HepG2 (cell line): ENCODE measurements around the gene TNFRSF25. TPM values are rescaled to one million over a fixed set of nuclear protein-coding genes. Genes with fewer than 3 reads are reported as not detected.
A peak's percentile ranks its signal among the peaks of the same experiment; 100 is the strongest.

Experiments
- ATF7 ChIP-seq, 2 experiments: fragments of 450-650 bp in 1 of 2; sonication (generic) in 1 of 2; formaldehyde crosslinking in 1 of 2; IDR thresholded peaks; 2 replicates each; pipeline versions ENCODE4 v1.4.0 to v1.6.1; 2016 to 2020; ENCODE audit warnings: antibody characterized with exemption in 1 of 2, mild to moderate bottlenecking in 1 of 2, missing genetic modification reagents in 1 of 2
- DRAP1 ChIP-seq: IDR thresholded peaks from 2 replicates; pipeline ENCODE4 v1.6.1; 2016; ENCODE audit warnings: missing genetic modification reagents, missing compliant biosample characterization
- ETV5 ChIP-seq: IDR thresholded peaks from 2 replicates; pipeline ENCODE4 v1.6.1; 2018; ENCODE audit warnings: missing biosample characterization, missing genetic modification reagents, inconsistent platforms, borderline replicate concordance
- HOXA5 ChIP-seq: sonication (generic); formaldehyde crosslinking; IDR thresholded peaks from 2 replicates; pipeline ENCODE4 v1.4.0; 2020; ENCODE audit warnings: missing genetic modification reagents
- JUND ChIP-seq: sonication (generic); formaldehyde crosslinking; IDR thresholded peaks from 2 replicates; pipeline ENCODE4 v1.8.0; 2022; ENCODE audit warnings: mild to moderate bottlenecking, missing genetic modification reagents
- KAT8 ChIP-seq: IDR thresholded peaks from 2 replicates; pipeline ENCODE4 v1.6.1; 2016; ENCODE audit warnings: missing genetic modification reagents, missing compliant biosample characterization
- MAF1 ChIP-seq: sonication (generic); formaldehyde crosslinking; IDR thresholded peaks from 2 replicates; pipeline ENCODE4 v1.5.0; 2020; ENCODE audit warnings: missing genetic modification reagents, borderline replicate concordance
- MYPOP ChIP-seq: sonication (generic); formaldehyde crosslinking; IDR thresholded peaks from 2 replicates; pipeline ENCODE4 v1.8.1; 2023; ENCODE audit warnings: mild to moderate bottlenecking, moderate library complexity, missing genetic modification reagents
- PLSCR1 ChIP-seq: sonication (generic); formaldehyde crosslinking; IDR thresholded peaks from 2 replicates; pipeline ENCODE4 v1.5.0; 2020; ENCODE audit warnings: missing genetic modification reagents, mild to moderate bottlenecking, borderline replicate concordance
- THRA ChIP-seq: sonication (generic); formaldehyde crosslinking; IDR thresholded peaks from 2 replicates; pipeline ENCODE4 v1.4.0; 2020; ENCODE audit warnings: missing genetic modification reagents, borderline replicate concordance
- ZBTB7B ChIP-seq: sonication (generic); formaldehyde crosslinking; IDR thresholded peaks from 2 replicates; pipeline ENCODE4 v1.4.0; 2020; ENCODE audit warnings: missing genetic modification reagents
- ZNF263 ChIP-seq: sonication (generic); formaldehyde crosslinking; IDR thresholded peaks from 2 replicates; pipeline ENCODE4 v1.4.0; 2020; ENCODE audit warnings: missing genetic modification reagents
- ZNF879 ChIP-seq: sonication (generic); formaldehyde crosslinking; IDR thresholded peaks from 2 replicates; pipeline ENCODE4 v1.8.1; 2023; ENCODE audit warnings: missing genetic modification reagents
- ZSCAN9 ChIP-seq: IDR thresholded peaks from 2 replicates; pipeline ENCODE4 v1.6.1; 2016; ENCODE audit warnings: borderline replicate concordance
- polyA plus RNA-seq, 8 experiments: library from polyadenylated mRNA; depleted of rRNA in 3 of 8; stranded (reverse) in 7 of 8; unstranded in 1 of 8; fragments of >200 nt; fragmentation: Illumina TruSeq in 4 of 8; extraction: Trizol in 4 of 8; gene quantifications; 2 replicates each; pipeline versions ENCODE4 v1.2.1 to v1.2.3, GENCODE V29; 2011 to 2016; ENCODE audit warnings: low read depth in 4 of 8, missing spikeins in 1 of 8, mixed read lengths in 1 of 8; ENCODE audit not compliant: insufficient read depth in 1 of 8
- total RNA-seq, 5 experiments: library from RNA; depleted of rRNA; stranded (reverse); fragments of >200 nt; fragmentation: Illumina TruSeq; extraction: Trizol; gene quantifications; 2 replicates each; pipeline ENCODE4 v1.2.3, GENCODE V29; 2016; ENCODE audit warnings: low read depth in 1 of 5
- TF ChIP-seq, protein P1 (sequence below): sonication (generic); formaldehyde crosslinking; IDR thresholded peaks from 2 replicates; pipeline ENCODE4 v1.8.0; 2022; ENCODE audit warnings: missing genetic modification reagents, mild to moderate bottlenecking, borderline replicate concordance
- TF ChIP-seq, protein P2 (sequence below): sonication (generic); formaldehyde crosslinking; IDR thresholded peaks from 2 replicates; pipeline ENCODE4 v1.8.0; 2022; ENCODE audit warnings: mild to moderate bottlenecking, missing genetic modification reagents, moderate library complexity
- TF ChIP-seq, protein P3 (sequence below): sonication (generic); formaldehyde crosslinking; IDR thresholded peaks from 2 replicates; pipeline ENCODE4 v1.4.0; 2020; ENCODE audit warnings: missing genetic modification reagents
- TF ChIP-seq, protein P4 (sequence below): IDR thresholded peaks from 2 replicates; pipeline ENCODE4 v1.6.1; 2016; ENCODE audit warnings: missing compliant biosample characterization, missing genetic modification reagents, borderline replicate concordance

The TNFRSF25 gene
- total and polyA plus RNA-seq, 2 of the 13 experiments (the other 11 are each of a cell fraction or from before 2014, with no cell fraction given): 1.4 to 1.5 TPM

DNA sequence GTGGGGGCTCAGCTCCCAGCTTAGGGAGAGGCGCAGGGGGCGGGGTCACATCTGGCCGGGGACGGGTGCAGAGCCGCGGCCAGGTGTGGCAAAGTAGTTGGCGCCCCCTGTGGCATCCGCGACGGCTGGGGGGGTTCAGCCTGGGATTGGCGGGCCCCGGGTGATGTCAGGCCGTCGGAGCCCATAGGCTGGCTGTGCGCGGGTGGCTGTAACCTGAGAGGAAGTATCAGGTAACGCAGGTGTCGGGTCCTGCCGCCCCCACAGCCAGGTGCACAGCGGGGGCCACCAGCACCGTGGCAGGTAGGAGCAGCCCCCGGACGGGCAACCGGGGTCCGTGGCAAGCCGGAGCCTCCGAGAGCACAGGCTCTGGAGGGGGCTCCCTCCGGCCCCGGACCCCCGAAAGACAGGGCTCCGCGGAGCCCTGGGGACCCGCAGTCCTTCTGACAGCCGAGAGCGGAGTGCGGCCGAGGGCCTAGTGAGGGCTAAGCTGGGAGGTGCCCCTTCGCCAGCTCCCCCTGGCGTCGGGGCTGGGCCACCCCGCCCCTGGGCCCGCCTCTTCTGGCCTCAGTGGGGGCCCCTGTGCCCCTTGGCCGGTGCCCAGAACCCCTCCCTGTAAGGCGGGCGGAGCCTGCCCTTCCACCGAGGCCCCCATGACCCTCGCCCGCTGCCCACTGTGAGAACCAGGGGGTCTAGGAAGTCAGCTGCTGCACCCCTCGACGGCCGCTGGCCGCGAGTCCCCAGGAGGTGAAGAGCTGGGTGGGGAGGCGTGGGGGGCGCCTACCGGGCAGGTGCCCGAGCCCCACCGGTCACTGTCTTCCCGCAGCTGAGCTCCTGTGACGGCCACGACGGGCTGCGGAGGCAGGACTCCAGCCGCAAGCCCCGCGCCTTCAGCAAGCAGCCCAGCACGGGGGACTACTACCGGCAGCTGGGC lies 17.9 kb downstream of the TNFRSF25 start (continued):
- no peak; the same call in 1 of the 2 replicates for TF ChIP-seq ETV5
- TF ChIP-seq, protein P1, sequence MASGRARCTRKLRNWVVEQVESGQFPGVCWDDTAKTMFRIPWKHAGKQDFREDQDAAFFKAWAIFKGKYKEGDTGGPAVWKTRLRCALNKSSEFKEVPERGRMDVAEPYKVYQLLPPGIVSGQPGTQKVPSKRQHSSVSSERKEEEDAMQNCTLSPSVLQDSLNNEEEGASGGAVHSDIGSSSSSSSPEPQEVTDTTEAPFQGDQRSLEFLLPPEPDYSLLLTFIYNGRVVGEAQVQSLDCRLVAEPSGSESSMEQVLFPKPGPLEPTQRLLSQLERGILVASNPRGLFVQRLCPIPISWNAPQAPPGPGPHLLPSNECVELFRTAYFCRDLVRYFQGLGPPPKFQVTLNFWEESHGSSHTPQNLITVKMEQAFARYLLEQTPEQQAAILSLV (CRISPR knock-in tag): peak; percentile 73; the same call in 1 of the 2 replicates
- TF ChIP-seq ZSCAN9 (CRISPR knock-in tag): peak; percentile 55; the same call in 1 of the 2 replicates
- no peak for TF ChIP-seq JUND
- TF ChIP-seq MAF1 (CRISPR knock-in tag): peak; percentile 7; the same call in 1 of the 2 replicates
- TF ChIP-seq ZBTB7B: peak; percentile 92
- peak; percentile 30; the same call in 1 of the 2 replicates for TF ChIP-seq ZNF263 (CRISPR knock-in tag)
- TF ChIP-seq, protein P2, sequence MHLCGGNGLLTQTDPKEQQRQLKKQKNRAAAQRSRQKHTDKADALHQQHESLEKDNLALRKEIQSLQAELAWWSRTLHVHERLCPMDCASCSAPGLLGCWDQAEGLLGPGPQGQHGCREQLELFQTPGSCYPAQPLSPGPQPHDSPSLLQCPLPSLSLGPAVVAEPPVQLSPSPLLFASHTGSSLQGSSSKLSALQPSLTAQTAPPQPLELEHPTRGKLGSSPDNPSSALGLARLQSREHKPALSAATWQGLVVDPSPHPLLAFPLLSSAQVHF: no peak
- TF ChIP-seq HOXA5 (CRISPR knock-in tag): peak; percentile 19; the same call in 1 of the 2 replicates
- TF ChIP-seq DRAP1 (CRISPR knock-in tag): peak; percentile 67; the same call in 1 of the 2 replicates
- 0 out of 2 replicates have a peak, but pooled peaks have one; percentile 37 for TF ChIP-seq MYPOP (CRISPR knock-in tag)
- no peak for TF ChIP-seq THRA (CRISPR knock-in tag)
- no peak; the same call in 1 of the 2 replicates for TF ChIP-seq ZNF879
- TF ChIP-seq, protein P3, sequence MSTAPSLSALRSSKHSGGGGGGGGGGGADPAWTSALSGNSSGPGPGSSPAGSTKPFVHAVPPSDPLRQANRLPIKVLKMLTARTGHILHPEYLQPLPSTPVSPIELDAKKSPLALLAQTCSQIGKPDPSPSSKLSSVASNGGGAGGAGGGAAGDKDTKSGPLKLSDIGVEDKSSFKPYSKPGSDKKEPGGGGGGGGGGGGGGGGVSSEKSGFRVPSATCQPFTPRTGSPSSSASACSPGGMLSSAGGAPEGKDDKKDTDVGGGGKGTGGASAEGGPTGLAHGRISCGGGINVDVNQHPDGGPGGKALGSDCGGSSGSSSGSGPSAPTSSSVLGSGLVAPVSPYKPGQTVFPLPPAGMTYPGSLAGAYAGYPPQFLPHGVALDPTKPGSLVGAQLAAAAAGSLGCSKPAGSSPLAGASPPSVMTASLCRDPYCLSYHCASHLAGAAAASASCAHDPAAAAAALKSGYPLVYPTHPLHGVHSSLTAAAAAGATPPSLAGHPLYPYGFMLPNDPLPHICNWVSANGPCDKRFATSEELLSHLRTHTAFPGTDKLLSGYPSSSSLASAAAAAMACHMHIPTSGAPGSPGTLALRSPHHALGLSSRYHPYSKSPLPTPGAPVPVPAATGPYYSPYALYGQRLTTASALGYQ (CRISPR knock-in tag): peak; percentile 69; the same call in 1 of the 2 replicates
- TF ChIP-seq, protein P4, sequence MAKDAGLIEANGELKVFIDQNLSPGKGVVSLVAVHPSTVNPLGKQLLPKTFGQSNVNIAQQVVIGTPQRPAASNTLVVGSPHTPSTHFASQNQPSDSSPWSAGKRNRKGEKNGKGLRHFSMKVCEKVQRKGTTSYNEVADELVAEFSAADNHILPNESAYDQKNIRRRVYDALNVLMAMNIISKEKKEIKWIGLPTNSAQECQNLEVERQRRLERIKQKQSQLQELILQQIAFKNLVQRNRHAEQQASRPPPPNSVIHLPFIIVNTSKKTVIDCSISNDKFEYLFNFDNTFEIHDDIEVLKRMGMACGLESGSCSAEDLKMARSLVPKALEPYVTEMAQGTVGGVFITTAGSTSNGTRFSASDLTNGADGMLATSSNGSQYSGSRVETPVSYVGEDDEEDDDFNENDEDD: peak; percentile 35; the same call in 1 of the 2 replicates
- 0 out of 2 replicates have a peak, but pooled peaks have one; percentile 23 for TF ChIP-seq PLSCR1 (CRISPR knock-in tag)
- no peak for TF ChIP-seq ATF7 (IDR thresholded peaks at IDR 0.05)
- TF ChIP-seq ATF7 (CRISPR knock-in tag; IDR thresholded peaks at IDR 0.05): peak; percentile 56; the same call in 1 of the 2 replicates
- TF ChIP-seq KAT8 (CRISPR knock-in tag): peak; percentile 59
